Measurements from ENCODE around the gene SELP. TPM values are rescaled to one million over a fixed set of nuclear protein-coding genes. Genes with fewer than 3 reads are reported as not detected.

SELP gene
- polyA plus RNA-seq, 3 donors: 0.84 to 1.4 (median 0.85) TPM

DNA sequence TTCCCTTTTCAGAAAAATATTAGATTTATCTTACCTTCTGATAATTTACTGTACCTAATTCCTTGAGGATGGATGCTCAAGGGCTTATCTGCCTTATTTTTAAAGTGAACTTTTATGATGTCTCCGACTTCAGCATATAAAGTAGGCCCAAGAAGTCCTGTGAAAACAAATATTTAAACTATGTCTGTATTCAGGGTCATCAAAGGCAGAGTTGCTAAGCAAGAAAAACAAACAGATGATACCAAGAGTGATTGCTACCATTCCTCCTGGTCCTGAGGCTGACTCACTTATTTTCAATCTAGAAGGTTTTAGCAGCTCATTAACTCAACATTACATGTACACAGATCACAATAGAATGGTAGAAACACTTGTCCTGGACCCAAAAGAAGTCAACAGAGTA is 57.7 kb downstream of the SELP start:
- intact Hi-C loops (cut with micrococcal nuclease): no loop called here
- TF ChIP-seq, protein P1, sequence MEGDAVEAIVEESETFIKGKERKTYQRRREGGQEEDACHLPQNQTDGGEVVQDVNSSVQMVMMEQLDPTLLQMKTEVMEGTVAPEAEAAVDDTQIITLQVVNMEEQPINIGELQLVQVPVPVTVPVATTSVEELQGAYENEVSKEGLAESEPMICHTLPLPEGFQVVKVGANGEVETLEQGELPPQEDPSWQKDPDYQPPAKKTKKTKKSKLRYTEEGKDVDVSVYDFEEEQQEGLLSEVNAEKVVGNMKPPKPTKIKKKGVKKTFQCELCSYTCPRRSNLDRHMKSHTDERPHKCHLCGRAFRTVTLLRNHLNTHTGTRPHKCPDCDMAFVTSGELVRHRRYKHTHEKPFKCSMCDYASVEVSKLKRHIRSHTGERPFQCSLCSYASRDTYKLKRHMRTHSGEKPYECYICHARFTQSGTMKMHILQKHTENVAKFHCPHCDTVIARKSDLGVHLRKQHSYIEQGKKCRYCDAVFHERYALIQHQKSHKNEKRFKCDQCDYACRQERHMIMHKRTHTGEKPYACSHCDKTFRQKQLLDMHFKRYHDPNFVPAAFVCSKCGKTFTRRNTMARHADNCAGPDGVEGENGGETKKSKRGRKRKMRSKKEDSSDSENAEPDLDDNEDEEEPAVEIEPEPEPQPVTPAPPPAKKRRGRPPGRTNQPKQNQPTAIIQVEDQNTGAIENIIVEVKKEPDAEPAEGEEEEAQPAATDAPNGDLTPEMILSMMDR (IDR thresholded peaks at IDR 0.05): no peak

DNA sequence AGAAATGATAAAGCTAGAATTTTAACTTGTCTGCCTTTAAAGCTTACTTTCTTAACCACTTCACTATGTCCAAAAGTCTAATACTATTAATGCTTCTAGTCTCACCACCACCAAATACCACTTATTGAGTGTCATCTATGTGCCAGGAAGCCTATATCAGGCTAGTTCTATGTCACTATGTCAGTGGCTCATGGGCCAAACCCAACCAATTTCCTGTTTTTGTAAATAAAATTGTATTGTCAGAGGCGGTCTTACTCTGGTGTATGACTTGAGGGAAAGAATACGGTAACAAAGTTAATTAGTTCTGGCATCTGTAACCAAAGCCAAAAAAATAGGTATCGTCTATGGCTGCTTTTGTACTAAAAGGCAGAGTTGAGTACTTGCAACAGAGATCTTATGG is 58.5 kb downstream of the SELP start:
- Histone ChIP-seq H3K9me3 (replicated peaks in 1 of 2; ENCODE audit: control insufficient read depth in 1 of 2, insufficient read depth in 1 of 2, low read length in 2 of 2) (no peaks in the 10 kb centered on the region), H4K20me1 (ENCODE audit: insufficient read depth, low read length) (peaks cover 4% of the 10 kb centered on the region), H3K27me3 (ENCODE audit: control insufficient read depth in 2 of 2, insufficient read depth in 2 of 2, low read length in 2 of 2) (no peaks in the 10 kb centered on the region), H2AFZ (ENCODE audit: insufficient read depth, low read depth, low read length, poor library complexity, severe bottlenecking) (no peak overlapping the region), H3K4me2 (replicated peaks; ENCODE audit: extremely low read depth, low read length, poor library complexity, severe bottlenecking) (no peak overlapping the region), H3K36me3 (replicated peaks in 1 of 2; ENCODE audit: control insufficient read depth in 1 of 2, insufficient read depth in 2 of 2, low read length in 2 of 2) (peaks cover 33 to 82% of the 10 kb centered on the region in 2 donors), H3K79me2 (ENCODE audit: insufficient read depth, low read length) (no peaks in the 10 kb centered on the region), H3K27ac (ENCODE audit: low read depth in 1 of 2, low read length in 2 of 2) (no peak overlapping the region), H3K4me1 (ENCODE audit: control insufficient read depth in 1 of 2, insufficient read depth in 2 of 2, low read length in 2 of 2) (no peaks in the 10 kb centered on the region), H3K4me3 (replicated peaks in 1 of 3; ENCODE audit: low read depth in 2 of 3, low read length in 3 of 3) (no peak overlapping the region), H3K9ac (ENCODE audit: insufficient read depth, low read length, poor library complexity, severe bottlenecking) (no peak overlapping the region)
- DNase-seq: no peak
- peaks cover 59 to 65% of the 10 kb centered on the region in 2 donors for H3K36me3 Mint-ChIP-seq
- TF ChIP-seq, protein P1 (IDR thresholded peaks at IDR 0.05): no peak
- no peak overlapping the region for H3K27ac Mint-ChIP-seq
- intact Hi-C loops (cut with micrococcal nuclease): no loop called here
- peaks cover 0 to 7% (median 3%) of the 10 kb centered on the region in 3 donors for H3K27me3 Mint-ChIP-seq (ENCODE audit: low read depth in 3 of 3)
- peaks cover 0 to 2% (median 0%) of the 10 kb centered on the region in 7 donors for H3K9me3 Mint-ChIP-seq
- WGBS (ENCODE audit: insufficient coverage): 93% methylated on average over 2 of the region's 3 CpGs
- H3K4me1 Mint-ChIP-seq: no peaks in the 10 kb centered on the region
- H3K4me3 Mint-ChIP-seq: no peak overlapping the region

More for the DNA sequence above, 57.7 kb downstream of the SELP start:
- Mint-ChIP-seq H3K27me3 (ENCODE audit: low read depth in 3 of 3) (peaks cover 0 to 8% (median 3%) of the 10 kb centered on the region in 3 donors), H3K4me3 (no peak overlapping the region), H3K27ac (no peak overlapping the region), H3K36me3 (peaks cover 59 to 64% of the 10 kb centered on the region in 2 donors), H3K9me3 (peaks cover 0 to 2% (median 0%) of the 10 kb centered on the region in 7 donors), H3K4me1 (no peaks in the 10 kb centered on the region)
- Histone ChIP-seq H3K9ac (ENCODE audit: insufficient read depth, low read length, poor library complexity, severe bottlenecking) (no peak overlapping the region), H3K4me3 (replicated peaks in 1 of 3; ENCODE audit: low read depth in 2 of 3, low read length in 3 of 3) (no peak overlapping the region), H3K4me1 (ENCODE audit: control insufficient read depth in 1 of 2, insufficient read depth in 2 of 2, low read length in 2 of 2) (no peaks in the 10 kb centered on the region), H3K36me3 (replicated peaks in 1 of 2; ENCODE audit: control insufficient read depth in 1 of 2, insufficient read depth in 2 of 2, low read length in 2 of 2) (peaks cover 28 to 80% of the 10 kb centered on the region in 2 donors), H4K20me1 (ENCODE audit: insufficient read depth, low read length) (peaks cover 4% of the 10 kb centered on the region), H3K9me3 (replicated peaks in 1 of 2; ENCODE audit: control insufficient read depth in 1 of 2, insufficient read depth in 1 of 2, low read length in 2 of 2) (no peaks in the 10 kb centered on the region), H2AFZ (ENCODE audit: insufficient read depth, low read depth, low read length, poor library complexity, severe bottlenecking) (no peak overlapping the region), H3K27ac (ENCODE audit: low read depth in 1 of 2, low read length in 2 of 2) (no peak overlapping the region), H3K4me2 (replicated peaks; ENCODE audit: extremely low read depth, low read length, poor library complexity, severe bottlenecking) (no peak overlapping the region), H3K79me2 (ENCODE audit: insufficient read depth, low read length) (no peaks in the 10 kb centered on the region), H3K27me3 (ENCODE audit: control insufficient read depth in 2 of 2, insufficient read depth in 2 of 2, low read length in 2 of 2) (no peaks in the 10 kb centered on the region)
- no CpG with 5 or more reads among the region's 1 CpG for WGBS (ENCODE audit: insufficient coverage)
- DNase-seq: no peak

Data from CD14-positive monocyte (primary cell).